A549 (cell line): ENCODE results near the gene TAS1R3. TPM values are rescaled to one million over a fixed set of nuclear protein-coding genes. Genes with fewer than 3 reads are reported as not detected.

Source experiments
- ATAC-seq, 2 experiments: fragments of 200-7000 bp in 1 of 2; fragments of >200 bp in 1 of 2; cut with Nextera tagmentation in 1 of 2; cut with Tn5 transposase in 1 of 2; 3 replicates each; pipeline versions ENCODE4 v1.8.0 to v1.9.1; 2018 to 2020; ENCODE audit warnings: mild to moderate bottlenecking in 1 of 2, moderate library complexity in 1 of 2
- CTCF ChIA-PET: fragments of 300-600 bp; sonication (Branson Sonifier 250); formaldehyde crosslinking; extraction: SDS; loops from one replicate; lab custom pipeline; 2021; ENCODE audit warnings: antibody characterized with exemption, inconsistent platforms; lab: Yijun Ruan, JAX
- POLR2A ChIA-PET: fragments of 350-600 bp; formaldehyde crosslinking; extraction: SDS; loops from one replicate; lab custom pipeline; 2021; ENCODE audit warnings: antibody characterized with exemption, inconsistent platforms; lab: Yijun Ruan, JAX
- DNase-seq, 2 experiments: peaks; one replicate each; pipeline versions ENCODE4 v3.0.0 to v3.0.0-alpha.2; 2011 to 2016; ENCODE audit warnings: low read depth in 1 of 2, low spot score in 1 of 2
- FAIRE-seq: peaks from 2 replicates; lab custom pipeline; 2011; peaks lifted over from hg19 to GRCh38; lab: Jason Lieb, UNC
- H3K27ac ChIP-seq, 2 experiments: fragments of >200 bp; sonication (Bioruptor Twin); formaldehyde crosslinking; 3 replicates each; pipeline ENCODE4 v1.5.1; 2016 to 2017
- H3K4me1 ChIP-seq: fragments of >200 bp; sonication (Bioruptor Twin); formaldehyde crosslinking; 3 replicates; pipeline ENCODE4 v1.6.1; 2016
- H3K4me2 ChIP-seq: fragments of >200 bp; sonication (Bioruptor Twin); formaldehyde crosslinking; 3 replicates; pipeline ENCODE4 v1.6.1; 2016
- H3K4me3 ChIP-seq: fragments of >200 bp; sonication (Bioruptor Twin); formaldehyde crosslinking; 3 replicates; pipeline ENCODE4 v1.5.1; 2016
- H3K9me3 ChIP-seq: fragments of >200 bp; sonication (Bioruptor Twin); formaldehyde crosslinking; 3 replicates; pipeline ENCODE4 v1.6.1; 2016
- CBX2 ChIP-seq: fragments of 200-600 bp; sonication (generic); IDR thresholded peaks from 2 replicates; pipeline ENCODE4 v1.6.1; 2016; ENCODE audit warnings: low read depth, mild to moderate bottlenecking, borderline replicate concordance
- CBX8 ChIP-seq: fragments of 200-600 bp; sonication (generic); IDR thresholded peaks from 2 replicates; pipeline ENCODE4 v1.6.1; 2016
- CHD4 ChIP-seq: fragments of 200-600 bp; sonication (generic); IDR thresholded peaks from 2 replicates; pipeline ENCODE4 v1.6.1; 2016; ENCODE audit warnings: antibody characterized with exemption, mild to moderate bottlenecking, borderline replicate concordance
- EHF ChIP-seq: fragments of 250-450 bp; sonication (Bioruptor Pico); IDR thresholded peaks from 2 replicates; pipeline ENCODE4 v1.5.0; 2020; ENCODE audit warnings: mild to moderate bottlenecking
- ELK1 ChIP-seq: fragments of 150-350 bp; IDR thresholded peaks from 2 replicates; pipeline ENCODE4 v1.6.1; 2014; ENCODE audit warnings: low read depth, mild to moderate bottlenecking, low read length
- EP300 ChIP-seq, 2 experiments: fragments of >200 bp; sonication (Bioruptor Twin); formaldehyde crosslinking; IDR thresholded peaks; 2 replicates in 1 of 2; 3 replicates in 1 of 2; pipeline ENCODE4 v1.6.1; 2016 to 2017
- FOSB ChIP-seq: fragments of 250-450 bp; sonication (Bioruptor Pico); IDR thresholded peaks from 2 replicates; pipeline ENCODE4 v1.5.0; 2020; ENCODE audit warnings: mild to moderate bottlenecking, moderate library complexity
- FOSL2 ChIP-seq, 2 experiments: fragments of 450-650 bp in 1 of 2; fragments of >200 bp in 1 of 2; sonication (Bioruptor Twin) in 1 of 2; formaldehyde crosslinking; IDR thresholded peaks; 2 replicates each; pipeline versions ENCODE4 v1.5.0 to v1.6.1; 2016 to 2020; ENCODE audit warnings: mild to moderate bottlenecking in 1 of 2, moderate library complexity in 1 of 2
- HDAC2 ChIP-seq: fragments of 200-600 bp; sonication (generic); IDR thresholded peaks from 2 replicates; pipeline ENCODE4 v1.6.1; 2016
- HOXB13 ChIP-seq: fragments of 250-450 bp; sonication (Bioruptor Pico); IDR thresholded peaks from 2 replicates; pipeline ENCODE4 v1.5.0; 2020; ENCODE audit warnings: low read depth, mild to moderate bottlenecking, moderate library complexity
- KDM5A ChIP-seq: fragments of 200-600 bp; sonication (generic); IDR thresholded peaks from 2 replicates; pipeline ENCODE4 v1.6.1; 2016; ENCODE audit warnings: antibody characterized with exemption, mild to moderate bottlenecking
- NFE2L2 ChIP-seq: fragments of 150-350 bp; conservative IDR thresholded peaks from 2 replicates; pipeline ENCODE4 v1.6.1; 2014; ENCODE audit warnings: low read length
- NR3C1 ChIP-seq: fragments of >200 bp; sonication (Bioruptor Twin); formaldehyde crosslinking; IDR thresholded peaks from 3 replicates; pipeline ENCODE4 v1.6.1; 2017
- PBX3 ChIP-seq: IDR thresholded peaks from 2 replicates; pipeline ENCODE4 v1.6.1; 2012
- PHF8 ChIP-seq: fragments of 200-600 bp; sonication (generic); IDR thresholded peaks from 2 replicates; pipeline ENCODE4 v1.6.1; 2016; ENCODE audit warnings: low read depth, mild to moderate bottlenecking, antibody characterized with exemption, moderate library complexity, borderline replicate concordance
- POLR2A ChIP-seq: IDR thresholded peaks from 2 replicates; pipeline ENCODE4 v1.6.1; 2012; ENCODE audit warnings: mild to moderate bottlenecking, low read length
- RARB ChIP-seq: fragments of 250-450 bp; sonication (Bioruptor Pico); IDR thresholded peaks from 2 replicates; pipeline ENCODE4 v1.8.0; 2021; ENCODE audit warnings: mild to moderate bottlenecking, moderate library complexity
- RCOR1 ChIP-seq: fragments of 150-350 bp; IDR thresholded peaks from 2 replicates; pipeline ENCODE4 v1.6.1; 2014; ENCODE audit warnings: antibody characterized with exemption, low read length, low read depth
- ZC3H11A ChIP-seq: fragments of 450-650 bp; IDR thresholded peaks from 2 replicates; pipeline ENCODE4 v1.6.1; 2014; ENCODE audit warnings: antibody characterized with exemption, mild to moderate bottlenecking
- ZFP36 ChIP-seq: fragments of 450-650 bp; IDR thresholded peaks from 2 replicates; pipeline ENCODE4 v1.6.1; 2014; ENCODE audit warnings: borderline replicate concordance; ENCODE audit not compliant: partially characterized antibody
- ZNF302 ChIP-seq: fragments of 250-450 bp; sonication (Bioruptor Pico); IDR thresholded peaks from 2 replicates; pipeline ENCODE4 v1.9.0; 2021; ENCODE audit warnings: inconsistent platforms, mild to moderate bottlenecking, moderate library complexity
- ZSCAN20 ChIP-seq: fragments of 250-450 bp; sonication (Bioruptor Pico); IDR thresholded peaks from 2 replicates; pipeline ENCODE4 v1.8.0; 2022; ENCODE audit warnings: mild to moderate bottlenecking, moderate library complexity
- WGBS: methylation state at CpG from one replicate; pipeline ENCODE4 v1.1.6; 2017; ENCODE audit errors: missing lambda C conversion rate; 5-methylcytosine and 5-hydroxymethylcytosine counted together
- polyA plus RNA-seq, 4 experiments: library from polyadenylated mRNA; depleted of rRNA in 3 of 4; stranded (reverse); fragments of >200 nt; fragmentation: RNase III in 1 of 4; extraction: RNeasy Plus Mini Kit Qiagen cat#74134 plus additional on column Dnase treatment in 1 of 4; gene quantifications; 2 replicates in 3 of 4; 3 replicates in 1 of 4; pipeline ENCODE4 v1.2.3, GENCODE V29; 2011 to 2017
- TF ChIP-seq, protein P1 (sequence below): fragments of >200 bp; sonication (Bioruptor Twin); formaldehyde crosslinking; IDR thresholded peaks from 2 replicates; pipeline ENCODE4 v1.6.1; 2016
- TF ChIP-seq, protein P2 (sequence below): fragments of 250-450 bp; sonication (Bioruptor Pico); IDR thresholded peaks from 2 replicates; pipeline ENCODE4 v1.5.0; 2020; ENCODE audit warnings: low read depth, mild to moderate bottlenecking, moderate library complexity
- TF ChIP-seq, protein P3 (sequence below): fragments of >200 bp; sonication (Bioruptor Twin); formaldehyde crosslinking; IDR thresholded peaks from 3 replicates; pipeline ENCODE4 v1.6.1; 2016
- TF ChIP-seq, protein P4 (sequence below): fragments of 200-600 bp; sonication (generic); IDR thresholded peaks from 2 replicates; pipeline ENCODE4 v1.6.1; 2016; ENCODE audit warnings: antibody characterized with exemption, mild to moderate bottlenecking, moderate library complexity

The TAS1R3 gene
- polyA plus RNA-seq, 2 of the 4 experiments (the other 2 are of a cell fraction), result 0.05 to 0.15 TPM

DNA sequence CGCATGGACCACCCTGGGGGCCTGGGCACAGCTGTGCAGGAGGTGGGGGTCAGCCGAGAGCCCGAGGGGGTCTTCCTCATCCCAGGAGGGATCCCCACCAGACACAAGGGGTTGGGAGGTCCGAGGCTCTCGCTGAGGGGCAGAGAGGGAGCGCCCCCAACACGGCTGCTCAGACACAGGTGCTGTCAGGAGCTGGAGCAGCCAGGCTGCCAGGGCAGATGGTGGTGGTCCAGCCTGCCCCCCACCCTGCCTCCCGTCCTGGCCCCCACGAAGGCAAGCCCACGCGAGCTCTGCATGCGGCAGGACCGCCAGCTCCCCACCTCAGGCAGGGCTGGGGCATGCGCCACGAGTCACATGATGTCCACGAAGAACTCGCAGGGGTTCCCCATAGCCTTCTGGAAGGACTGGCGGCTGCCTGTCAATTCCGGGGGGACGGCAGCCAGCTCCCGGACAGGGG, 4.7 kb downstream of the TAS1R3 start:
- 89% methylated on average over 7 of the region's 21 CpGs for WGBS
- no peak for ATAC-seq
- Histone ChIP-seq H3K4me3 (no peak overlapping the region), H3K27ac (no peak overlapping the region), H3K4me2 (no peak overlapping the region), H3K9me3 (no peaks in the 10 kb centered on the region), H3K4me1 (peaks cover 8% of the 10 kb centered on the region; the same call in 2 of the 3 replicates)
- ChIA-PET POLR2A (interaction anchor here (0.7 kb wide), 1 partner anchor 9 kb away, joined by 3 read pairs; no protein-coding TSS in a partner anchor), CTCF (interaction anchor here (1.7 to 2.8 kb wide), 3 partner anchors 9 to 36 kb away, joined by 6 to 22 read pairs (median 6); no protein-coding TSS in a partner anchor)
- TF ChIP-seq HDAC2 (no peak), EHF (CRISPR knock-in tag) (no peak), CBX8 (no peak), HOXB13 (CRISPR knock-in tag) (no peak), CBX2 (no peak), CHD4 (no peak), PBX3 (no peak), NFE2L2 (no peak), RCOR1 (no peak), ZNF302 (CRISPR knock-in tag) (no peak), KDM5A (no peak), NR3C1 (no peak), EP300 (IDR thresholded peaks at IDR 0.05) (no peak), ZFP36 (no peak), FOSL2 (IDR thresholded peaks at IDR 0.05) (no peak), FOSL2 (CRISPR knock-in tag; IDR thresholded peaks at IDR 0.05) (no peak), ELK1 (no peak), PHF8 (no peak)
- TF ChIP-seq, protein P1, sequence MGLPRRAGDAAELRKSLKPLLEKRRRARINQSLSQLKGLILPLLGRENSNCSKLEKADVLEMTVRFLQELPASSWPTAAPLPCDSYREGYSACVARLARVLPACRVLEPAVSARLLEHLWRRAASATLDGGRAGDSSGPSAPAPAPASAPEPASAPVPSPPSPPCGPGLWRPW, result no peak
- TF ChIP-seq, protein P2, sequence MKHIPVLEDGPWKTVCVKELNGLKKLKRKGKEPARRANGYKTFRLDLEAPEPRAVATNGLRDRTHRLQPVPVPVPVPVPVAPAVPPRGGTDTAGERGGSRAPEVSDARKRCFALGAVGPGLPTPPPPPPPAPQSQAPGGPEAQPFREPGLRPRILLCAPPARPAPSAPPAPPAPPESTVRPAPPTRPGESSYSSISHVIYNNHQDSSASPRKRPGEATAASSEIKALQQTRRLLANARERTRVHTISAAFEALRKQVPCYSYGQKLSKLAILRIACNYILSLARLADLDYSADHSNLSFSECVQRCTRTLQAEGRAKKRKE (CRISPR knock-in tag), result no peak
- TF ChIP-seq, protein P3, sequence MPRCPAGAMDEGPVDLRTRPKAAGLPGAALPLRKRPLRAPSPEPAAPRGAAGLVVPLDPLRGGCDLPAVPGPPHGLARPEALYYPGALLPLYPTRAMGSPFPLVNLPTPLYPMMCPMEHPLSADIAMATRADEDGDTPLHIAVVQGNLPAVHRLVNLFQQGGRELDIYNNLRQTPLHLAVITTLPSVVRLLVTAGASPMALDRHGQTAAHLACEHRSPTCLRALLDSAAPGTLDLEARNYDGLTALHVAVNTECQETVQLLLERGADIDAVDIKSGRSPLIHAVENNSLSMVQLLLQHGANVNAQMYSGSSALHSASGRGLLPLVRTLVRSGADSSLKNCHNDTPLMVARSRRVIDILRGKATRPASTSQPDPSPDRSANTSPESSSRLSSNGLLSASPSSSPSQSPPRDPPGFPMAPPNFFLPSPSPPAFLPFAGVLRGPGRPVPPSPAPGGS, result no peak
- no peak for FAIRE-seq
- DNase-seq, result no peak

DNA sequence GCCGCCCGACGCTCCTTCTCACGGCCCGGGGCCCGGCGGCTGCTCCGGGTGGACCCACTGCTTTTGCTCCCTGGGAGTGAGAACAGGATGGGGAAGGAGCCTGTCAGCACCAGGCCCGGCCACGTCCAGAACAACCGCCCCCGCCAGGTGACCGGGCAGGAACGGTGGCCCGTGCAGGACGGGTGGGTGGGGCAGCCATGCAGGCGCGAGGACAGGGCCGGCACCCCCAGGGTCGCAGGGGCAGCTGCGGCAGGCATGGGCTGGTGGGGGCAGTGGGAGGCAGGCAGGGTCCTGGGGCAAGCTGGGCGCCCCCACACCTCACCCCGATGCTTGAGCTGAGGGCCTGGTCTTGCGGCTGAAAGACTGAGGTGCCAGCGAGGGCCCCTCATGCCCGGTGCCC, 5.4 kb downstream of the TAS1R3 start:
- H3K27ac ChIP-seq, result no peak overlapping the region
- H3K4me1 ChIP-seq, result peaks cover 1% of the 10 kb centered on the region; the same call in 2 of the 3 replicates
- WGBS, result no CpG with 5 or more reads among the region's 26 CpGs
- ATAC-seq, result no peak
- no peak for DNase-seq
- CTCF ChIA-PET, result interaction anchor here (1.7 to 2.8 kb wide), 3 partner anchors 9 to 36 kb away, joined by 6 to 22 read pairs (median 6); no protein-coding TSS in a partner anchor
- no peak for FAIRE-seq
- no peak overlapping the region for H3K4me3 ChIP-seq
- H3K4me2 ChIP-seq, result no peak overlapping the region
- no peaks in the 10 kb centered on the region for H3K9me3 ChIP-seq
- TF ChIP-seq, protein P4, sequence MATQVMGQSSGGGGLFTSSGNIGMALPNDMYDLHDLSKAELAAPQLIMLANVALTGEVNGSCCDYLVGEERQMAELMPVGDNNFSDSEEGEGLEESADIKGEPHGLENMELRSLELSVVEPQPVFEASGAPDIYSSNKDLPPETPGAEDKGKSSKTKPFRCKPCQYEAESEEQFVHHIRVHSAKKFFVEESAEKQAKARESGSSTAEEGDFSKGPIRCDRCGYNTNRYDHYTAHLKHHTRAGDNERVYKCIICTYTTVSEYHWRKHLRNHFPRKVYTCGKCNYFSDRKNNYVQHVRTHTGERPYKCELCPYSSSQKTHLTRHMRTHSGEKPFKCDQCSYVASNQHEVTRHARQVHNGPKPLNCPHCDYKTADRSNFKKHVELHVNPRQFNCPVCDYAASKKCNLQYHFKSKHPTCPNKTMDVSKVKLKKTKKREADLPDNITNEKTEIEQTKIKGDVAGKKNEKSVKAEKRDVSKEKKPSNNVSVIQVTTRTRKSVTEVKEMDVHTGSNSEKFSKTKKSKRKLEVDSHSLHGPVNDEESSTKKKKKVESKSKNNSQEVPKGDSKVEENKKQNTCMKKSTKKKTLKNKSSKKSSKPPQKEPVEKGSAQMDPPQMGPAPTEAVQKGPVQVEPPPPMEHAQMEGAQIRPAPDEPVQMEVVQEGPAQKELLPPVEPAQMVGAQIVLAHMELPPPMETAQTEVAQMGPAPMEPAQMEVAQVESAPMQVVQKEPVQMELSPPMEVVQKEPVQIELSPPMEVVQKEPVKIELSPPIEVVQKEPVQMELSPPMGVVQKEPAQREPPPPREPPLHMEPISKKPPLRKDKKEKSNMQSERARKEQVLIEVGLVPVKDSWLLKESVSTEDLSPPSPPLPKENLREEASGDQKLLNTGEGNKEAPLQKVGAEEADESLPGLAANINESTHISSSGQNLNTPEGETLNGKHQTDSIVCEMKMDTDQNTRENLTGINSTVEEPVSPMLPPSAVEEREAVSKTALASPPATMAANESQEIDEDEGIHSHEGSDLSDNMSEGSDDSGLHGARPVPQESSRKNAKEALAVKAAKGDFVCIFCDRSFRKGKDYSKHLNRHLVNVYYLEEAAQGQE, result no peak
- TF ChIP-seq HOXB13 (CRISPR knock-in tag) (no peak), NR3C1 (no peak), FOSL2 (IDR thresholded peaks at IDR 0.05) (no peak), FOSL2 (CRISPR knock-in tag; IDR thresholded peaks at IDR 0.05) (no peak), FOSB (no peak), HDAC2 (no peak), POLR2A (no peak), ZC3H11A (no peak), RARB (CRISPR knock-in tag) (no peak), KDM5A (no peak), ZSCAN20 (CRISPR knock-in tag) (no peak), ZNF302 (CRISPR knock-in tag) (no peak)
- POLR2A ChIA-PET, result interaction anchor here (0.7 kb wide), 1 partner anchor 8 kb away, joined by 3 read pairs; no protein-coding TSS in a partner anchor
